ENCODE measurements around the gene LPAR1.

LPAR1 gene

GRCh38 chr9:110921705-110922104, 116.6 kb downstream of the LPAR1 start:
- FAIRE-seq (no peak), DNase-seq (ENCODE audit: insufficient read length, low spot score) (no peak)

GRCh38 chr9:110919609-110920008, 118.7 kb downstream of the LPAR1 start:
- no peak for DNase-seq (ENCODE audit: insufficient read length, low spot score)
- no peak for TF ChIP-seq PAX5 (IDR thresholded peaks at IDR 0.05; ENCODE audit: insufficient read depth, low read length, severe bottlenecking)
- TF ChIP-seq SPI1 (IDR thresholded peaks at IDR 0.05; ENCODE audit: low read depth, low read length), result no peak
- no peak for TF ChIP-seq POU2F2 (IDR thresholded peaks at IDR 0.05; ENCODE audit: low read depth, low read length)
- no peak for TF ChIP-seq TAF1 (IDR thresholded peaks at IDR 0.05; ENCODE audit: low read depth, low read length)
- no peak for TF ChIP-seq POLR2AphosphoS5 (IDR thresholded peaks at IDR 0.05; ENCODE audit: low read depth, low read length)
- TF ChIP-seq POLR2A (IDR thresholded peaks at IDR 0.05; ENCODE audit: low read depth, low read length), result no peak
- no peak for FAIRE-seq

More at GRCh38 chr9:110921705-110922104, 116.6 kb downstream of the LPAR1 start:
- no peak for TF ChIP-seq POU2F2 (IDR thresholded peaks at IDR 0.05; ENCODE audit: low read depth, low read length)
- no peak for TF ChIP-seq POLR2A (IDR thresholded peaks at IDR 0.05; ENCODE audit: low read depth, low read length)
- no peak for TF ChIP-seq PAX5 (IDR thresholded peaks at IDR 0.05; ENCODE audit: insufficient read depth, low read length, severe bottlenecking)

GRCh38 chr9:110919050-110919435, 119.2 kb downstream of the LPAR1 start:
- DNase-seq (ENCODE audit: insufficient read length, low spot score) (no peak), FAIRE-seq (no peak)
- TF ChIP-seq PAX5 (IDR thresholded peaks at IDR 0.05; ENCODE audit: insufficient read depth, low read length, severe bottlenecking), result no peak
- no peak for TF ChIP-seq TAF1 (IDR thresholded peaks at IDR 0.05; ENCODE audit: low read depth, low read length)
- no peak for TF ChIP-seq POLR2AphosphoS5 (IDR thresholded peaks at IDR 0.05; ENCODE audit: low read depth, low read length)
- no peak for TF ChIP-seq POLR2A (IDR thresholded peaks at IDR 0.05; ENCODE audit: low read depth, low read length)
- TF ChIP-seq SPI1 (IDR thresholded peaks at IDR 0.05; ENCODE audit: low read depth, low read length), result no peak
- no peak for TF ChIP-seq POU2F2 (IDR thresholded peaks at IDR 0.05; ENCODE audit: low read depth, low read length)

GRCh38 chr9:110918316-110919049, 119.8 kb downstream of the LPAR1 start:
- DNase-seq (ENCODE audit: insufficient read length, low spot score), result no peak
- no peak for FAIRE-seq
- TF ChIP-seq POLR2A (IDR thresholded peaks at IDR 0.05; ENCODE audit: low read depth, low read length) (no peak), TAF1 (IDR thresholded peaks at IDR 0.05; ENCODE audit: low read depth, low read length) (no peak), POLR2AphosphoS5 (IDR thresholded peaks at IDR 0.05; ENCODE audit: low read depth, low read length) (no peak), SPI1 (IDR thresholded peaks at IDR 0.05; ENCODE audit: low read depth, low read length) (no peak), PAX5 (IDR thresholded peaks at IDR 0.05; ENCODE audit: insufficient read depth, low read length, severe bottlenecking) (no peak), POU2F2 (IDR thresholded peaks at IDR 0.05; ENCODE audit: low read depth, low read length) (no peak)

GRCh38 chr9:110916403-110916802, 121.9 kb downstream of the LPAR1 start:
- TF ChIP-seq PAX5 (IDR thresholded peaks at IDR 0.05; ENCODE audit: insufficient read depth, low read length, severe bottlenecking), result no peak
- no peak for TF ChIP-seq POU2F2 (IDR thresholded peaks at IDR 0.05; ENCODE audit: low read depth, low read length)
- TF ChIP-seq SPI1 (IDR thresholded peaks at IDR 0.05; ENCODE audit: low read depth, low read length), result no peak
- no peak for TF ChIP-seq TAF1 (IDR thresholded peaks at IDR 0.05; ENCODE audit: low read depth, low read length)
- TF ChIP-seq POLR2A (IDR thresholded peaks at IDR 0.05; ENCODE audit: low read depth, low read length), result no peak
- no peak for TF ChIP-seq POLR2AphosphoS5 (IDR thresholded peaks at IDR 0.05; ENCODE audit: low read depth, low read length)
- FAIRE-seq (no peak), DNase-seq (ENCODE audit: insufficient read length, low spot score) (no peak)

GRCh38 chr9:110912419-110913291, 125.6 kb downstream of the LPAR1 start:
- TF ChIP-seq PAX5 (IDR thresholded peaks at IDR 0.05; ENCODE audit: insufficient read depth, low read length, severe bottlenecking) (no peak), POLR2AphosphoS5 (IDR thresholded peaks at IDR 0.05; ENCODE audit: low read depth, low read length) (no peak), POLR2A (IDR thresholded peaks at IDR 0.05; ENCODE audit: low read depth, low read length) (no peak), POU2F2 (IDR thresholded peaks at IDR 0.05; ENCODE audit: low read depth, low read length) (no peak), SPI1 (IDR thresholded peaks at IDR 0.05; ENCODE audit: low read depth, low read length) (no peak), TAF1 (IDR thresholded peaks at IDR 0.05; ENCODE audit: low read depth, low read length) (no peak)
- no peak for DNase-seq (ENCODE audit: insufficient read length, low spot score)
- no peak for FAIRE-seq

GRCh38 chr9:110911659-110912418, 126.4 kb downstream of the LPAR1 start:
- no peak for FAIRE-seq
- TF ChIP-seq POU2F2 (IDR thresholded peaks at IDR 0.05; ENCODE audit: low read depth, low read length) (no peak), POLR2AphosphoS5 (IDR thresholded peaks at IDR 0.05; ENCODE audit: low read depth, low read length) (no peak)
- no peak for DNase-seq (ENCODE audit: insufficient read length, low spot score)

- TF ChIP-seq SPI1 (IDR thresholded peaks at IDR 0.05; ENCODE audit: low read depth, low read length) (no peak), POLR2AphosphoS5 (IDR thresholded peaks at IDR 0.05; ENCODE audit: low read depth, low read length) (no peak), TAF1 (IDR thresholded peaks at IDR 0.05; ENCODE audit: low read depth, low read length) (no peak), POU2F2 (IDR thresholded peaks at IDR 0.05; ENCODE audit: low read depth, low read length) (no peak), POLR2A (IDR thresholded peaks at IDR 0.05; ENCODE audit: low read depth, low read length) (no peak), PAX5 (IDR thresholded peaks at IDR 0.05; ENCODE audit: insufficient read depth, low read length, severe bottlenecking) (no peak)
- no peak for DNase-seq (ENCODE audit: insufficient read length, low spot score)
- FAIRE-seq, result no peak
Measured at GRCh38 chr9:110908894-110909293, 129.4 kb downstream of the LPAR1 start.

- TF ChIP-seq PAX5 (IDR thresholded peaks at IDR 0.05; ENCODE audit: insufficient read depth, low read length, severe bottlenecking), result no peak
- TF ChIP-seq SPI1 (IDR thresholded peaks at IDR 0.05; ENCODE audit: low read depth, low read length), result no peak
Measured at GRCh38 chr9:110900917-110901316, 137.4 kb downstream of the LPAR1 start.

More at GRCh38 chr9:110900917-110901316, 137.4 kb downstream of the LPAR1 start:
- FAIRE-seq (no peak), DNase-seq (ENCODE audit: insufficient read length, low spot score) (no peak)

Measured in GM12891 (cell line).